NCI-H187 (cell line): ENCODE measurements around the gene PHB1.

ENCODE experiments used
- DNase-seq, 2 experiments: peaks; one replicate each; lab custom pipeline; 2025; lab: John Stamatoyannopoulos, UW

Gene PHB1

DNA sequence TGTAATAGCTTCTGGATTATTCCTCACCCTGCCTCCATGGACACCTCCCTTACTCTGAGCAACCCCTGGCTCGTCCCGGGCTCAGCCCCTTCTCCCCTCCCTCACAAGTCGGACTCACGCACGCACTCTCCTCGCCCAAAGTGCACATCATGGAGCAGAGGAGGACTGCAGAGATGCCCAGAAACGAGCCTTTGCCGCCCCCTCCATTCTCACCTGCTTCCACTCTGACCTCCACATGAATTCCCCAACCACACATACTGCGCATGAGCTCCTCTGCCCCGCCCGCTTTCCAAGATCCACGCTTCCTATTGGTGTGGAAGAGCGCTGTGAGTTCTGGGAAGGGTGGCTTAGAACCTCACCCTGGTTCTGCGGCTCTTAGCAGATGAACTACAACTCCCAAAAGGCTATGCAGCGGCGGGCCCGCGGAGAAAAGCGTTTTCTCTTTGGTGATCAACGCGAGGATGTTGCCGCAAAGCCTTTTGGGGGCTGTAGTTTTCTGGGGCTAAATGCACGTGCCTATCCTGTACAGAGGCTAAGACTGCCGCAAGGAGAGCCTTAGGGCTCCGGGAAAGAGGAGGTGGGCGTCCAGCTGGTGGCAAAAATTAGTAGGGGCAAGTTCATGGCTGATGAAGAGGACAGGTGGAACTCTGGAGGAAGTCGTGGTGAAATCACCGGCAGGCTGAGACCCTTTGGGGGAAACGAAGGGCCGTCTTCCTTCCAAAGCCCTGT lies at the start of gene PHB1:
Gene PHB1 (minus strand): TSS at position 261 of the 729 bp plus-strand sequence. CDS start 1,618 bp downstream, outside the sequence.
- DNase-seq, result peak; percentile 93 to 96

DNA sequence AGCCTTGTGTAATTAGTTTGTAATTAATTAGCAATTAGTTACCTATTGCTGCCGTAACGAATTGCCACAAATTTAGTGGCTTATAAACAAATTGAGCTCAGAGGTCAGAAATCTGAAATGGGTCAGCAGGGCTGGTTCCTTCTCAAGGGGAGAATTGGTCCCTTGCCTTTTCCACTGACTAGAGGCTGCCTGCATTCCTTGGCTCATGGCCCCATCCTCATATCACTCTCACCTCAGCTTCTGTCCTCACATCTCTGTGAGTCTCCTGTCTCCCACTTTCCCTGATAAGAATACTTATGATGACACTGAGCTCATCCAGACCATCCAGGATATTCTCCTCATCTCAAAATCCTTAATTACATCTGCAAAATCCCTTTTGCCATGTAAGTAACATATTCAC lies 49.4 kb upstream of the PHB1 start:
- no peak for DNase-seq

DNA sequence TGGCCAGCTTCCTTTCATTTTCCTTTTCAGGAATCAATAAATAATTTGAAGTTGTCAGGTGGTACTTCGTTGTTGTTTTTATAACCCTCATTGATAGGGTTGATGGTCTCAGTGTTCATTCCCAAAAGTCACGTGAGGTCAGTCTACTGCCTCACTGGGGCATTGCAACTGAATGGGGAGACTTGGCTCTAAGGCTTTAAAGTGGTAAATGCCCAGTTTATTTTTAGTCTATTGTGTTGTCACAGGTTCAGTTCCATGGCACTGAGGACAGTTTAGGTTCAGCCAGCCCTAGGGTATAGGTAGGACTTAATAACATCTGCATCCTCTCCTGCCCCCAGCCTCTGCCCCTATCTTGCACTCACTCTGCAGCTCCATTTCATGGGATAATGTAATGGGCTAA lies 46.9 kb upstream of the PHB1 start:
- DNase-seq, result no peak

DNA sequence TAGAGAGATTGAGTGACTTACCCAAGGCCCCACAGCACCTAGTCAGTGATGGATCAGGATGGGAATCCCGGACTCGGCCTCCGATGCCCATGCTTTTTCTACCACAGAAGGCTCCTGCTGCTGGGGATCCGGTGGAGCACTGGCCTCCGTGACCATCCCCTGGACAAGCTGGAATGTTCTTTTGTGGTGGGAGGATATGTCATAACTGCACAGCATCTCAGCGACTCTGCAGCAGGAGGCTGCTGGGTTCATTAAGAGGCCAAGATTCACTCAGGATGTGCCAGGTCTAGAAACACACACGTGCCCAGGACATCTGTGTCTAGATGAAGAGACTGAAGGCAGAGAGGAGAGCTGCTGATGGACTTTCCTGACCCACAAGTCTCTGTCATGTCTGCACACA lies 45.7 kb upstream of the PHB1 start:
- DNase-seq, result no peak

DNA sequence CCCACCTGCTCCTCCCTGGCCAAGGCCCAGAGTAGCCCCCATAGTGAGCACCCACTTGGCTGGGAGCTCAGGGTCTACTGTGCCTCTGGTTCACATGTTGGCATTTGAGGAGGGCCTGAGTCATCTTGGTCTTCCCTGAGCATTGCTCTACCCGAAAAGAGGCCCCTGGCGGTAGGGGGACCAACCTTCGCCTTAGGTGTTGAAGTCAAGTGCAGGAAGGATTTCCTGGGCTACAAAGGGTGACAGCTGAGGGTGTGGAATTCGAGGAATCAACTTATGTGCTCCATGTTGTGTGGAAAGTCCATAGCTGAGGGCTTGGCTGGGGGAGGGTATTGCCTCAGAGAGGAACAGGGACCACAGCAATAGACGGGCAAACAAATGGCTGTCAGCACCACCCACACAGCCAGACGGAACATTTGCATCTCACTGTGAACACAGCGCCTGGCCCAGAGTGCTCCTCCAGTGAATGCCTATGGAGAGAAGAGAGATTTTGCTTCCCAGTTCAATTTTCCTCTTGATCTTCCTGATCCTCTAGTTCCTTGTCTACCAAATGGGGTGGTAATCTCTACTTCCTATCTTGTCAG lies 44.8 kb upstream of the PHB1 start:
- no peak for DNase-seq

DNA sequence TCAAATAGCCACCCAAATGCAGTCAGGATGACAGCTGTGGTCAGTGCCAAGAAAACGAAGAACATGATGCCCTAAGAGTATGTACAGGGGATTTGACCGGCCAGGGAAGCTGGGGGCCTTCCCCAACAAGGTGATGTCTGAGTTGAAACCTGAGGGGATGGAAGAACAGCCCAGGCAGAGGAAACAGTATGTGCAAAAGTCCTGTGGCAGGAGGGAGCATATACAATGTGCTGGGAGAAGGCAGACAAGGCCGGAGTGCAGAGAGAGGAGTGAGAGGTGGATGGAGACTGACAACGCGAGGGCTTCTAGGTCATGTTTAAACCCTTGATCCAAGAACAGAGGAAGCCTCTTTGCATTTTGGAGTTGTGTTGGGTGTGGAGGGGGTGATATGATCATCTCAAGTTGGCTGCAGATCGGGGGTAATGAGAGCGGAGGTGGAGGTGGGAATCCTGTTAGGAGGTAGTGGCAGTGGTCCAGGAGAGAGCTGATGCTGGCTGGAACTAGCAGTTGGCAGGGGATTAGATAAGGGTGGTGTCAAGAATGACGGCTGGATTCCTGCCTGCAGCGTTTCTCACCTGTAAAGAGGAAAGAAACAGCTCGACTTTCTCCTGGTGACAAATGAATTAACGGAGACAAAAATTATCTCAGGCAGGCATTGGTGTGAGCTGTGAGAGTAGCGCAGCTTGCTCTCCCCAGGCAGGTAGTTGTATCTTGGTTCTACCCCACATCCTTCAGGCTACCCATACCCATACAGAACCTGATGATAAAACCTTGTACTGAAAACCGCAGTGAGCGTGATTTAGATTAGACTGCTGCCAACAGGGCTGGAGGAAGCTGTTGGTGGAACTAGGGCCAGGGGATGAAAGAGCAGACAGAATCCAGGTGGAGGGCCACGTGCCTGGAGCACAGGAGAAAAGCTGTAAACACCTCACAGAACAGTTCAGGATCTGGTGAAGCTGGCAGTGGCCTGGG lies 43.2 kb upstream of the PHB1 start:
- DNase-seq, result no peak

DNA sequence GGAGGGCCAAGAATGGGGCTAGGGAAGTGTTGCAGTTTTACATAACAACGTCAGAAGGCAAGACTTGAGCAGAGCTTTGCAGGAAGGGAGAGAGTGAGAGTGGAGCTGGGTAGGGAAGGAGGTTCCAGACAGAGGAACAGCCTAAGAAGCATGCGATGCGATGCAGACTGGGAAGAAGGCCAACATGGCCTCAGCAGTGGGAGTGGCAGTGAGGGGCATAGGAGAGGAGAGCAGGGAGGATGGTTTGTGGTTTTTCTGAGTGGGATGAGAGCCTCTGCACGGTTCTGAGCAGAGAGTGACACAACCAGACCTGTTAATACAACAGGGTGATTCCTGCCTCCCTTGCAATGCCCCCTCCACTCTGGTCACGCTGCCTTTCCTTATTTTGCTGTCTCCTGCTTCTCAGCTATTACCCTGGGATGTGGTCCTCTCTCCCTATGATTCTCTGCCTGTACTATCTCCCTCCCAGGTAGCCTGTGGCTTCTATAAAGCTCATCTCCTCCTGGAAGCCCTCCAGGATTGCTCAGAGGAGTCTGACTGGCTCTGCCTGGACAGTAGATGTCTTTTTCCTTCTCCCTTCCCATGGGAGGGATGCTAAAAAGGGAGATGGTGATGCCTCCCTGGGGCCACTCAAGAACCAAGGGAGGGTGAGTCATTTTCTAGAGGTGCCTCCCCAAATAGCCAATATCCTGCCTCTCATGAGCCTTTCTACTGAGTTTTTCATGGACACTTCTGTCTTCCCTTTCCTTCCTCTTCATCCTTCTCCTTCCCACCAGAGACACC lies 41.7 kb upstream of the PHB1 start:
- DNase-seq, result no peak

DNA sequence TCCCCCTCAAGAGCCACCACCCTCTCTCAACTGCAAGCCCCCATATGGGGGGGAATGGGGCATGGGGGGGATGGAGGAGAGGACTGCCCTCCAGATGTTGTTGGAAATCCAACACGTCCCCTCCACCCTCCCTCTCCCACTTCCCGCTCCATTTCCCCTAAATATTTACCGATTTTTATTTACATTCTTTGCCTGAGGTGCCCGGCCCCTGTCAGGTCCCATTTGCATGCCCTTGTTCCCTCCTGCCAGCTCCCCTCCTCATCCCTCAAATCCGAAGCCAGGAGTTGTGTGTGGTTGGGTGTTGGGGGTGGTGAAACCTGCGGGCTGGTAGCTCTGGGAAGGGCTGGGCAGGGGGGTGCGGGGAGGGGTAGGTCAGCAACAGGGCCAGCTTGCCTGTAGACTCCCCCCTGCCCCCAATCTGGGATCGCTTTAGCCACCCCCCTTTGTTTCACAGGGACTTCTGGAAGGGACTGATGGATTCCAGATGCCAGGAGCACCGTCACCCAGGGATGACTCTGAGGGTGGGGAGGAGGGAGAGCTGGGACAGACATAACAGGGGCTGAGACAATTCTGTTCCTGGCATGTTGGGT lies 40.7 kb upstream of the PHB1 start:
- no peak for DNase-seq

DNA sequence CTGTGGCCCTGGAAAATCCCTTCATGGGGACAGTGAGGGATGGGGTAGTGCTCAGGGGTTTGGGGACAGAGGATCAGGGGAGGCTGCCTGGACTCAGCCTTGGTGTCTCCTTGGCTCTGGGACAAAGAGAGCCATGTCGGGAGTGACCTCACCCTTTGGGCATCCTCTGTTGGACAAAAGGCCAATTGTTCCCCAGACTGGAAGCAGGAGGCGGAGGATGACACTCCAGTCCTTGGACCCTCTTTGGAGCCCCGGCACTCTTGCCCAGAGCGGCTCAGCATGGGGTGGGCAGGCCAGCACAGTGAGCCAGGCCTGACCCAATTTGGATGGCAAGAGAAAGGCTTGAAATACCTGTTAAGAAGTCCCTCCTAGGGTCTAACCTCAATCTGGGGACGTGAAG lies 39.4 kb upstream of the PHB1 start:
- DNase-seq, result no peak

DNA sequence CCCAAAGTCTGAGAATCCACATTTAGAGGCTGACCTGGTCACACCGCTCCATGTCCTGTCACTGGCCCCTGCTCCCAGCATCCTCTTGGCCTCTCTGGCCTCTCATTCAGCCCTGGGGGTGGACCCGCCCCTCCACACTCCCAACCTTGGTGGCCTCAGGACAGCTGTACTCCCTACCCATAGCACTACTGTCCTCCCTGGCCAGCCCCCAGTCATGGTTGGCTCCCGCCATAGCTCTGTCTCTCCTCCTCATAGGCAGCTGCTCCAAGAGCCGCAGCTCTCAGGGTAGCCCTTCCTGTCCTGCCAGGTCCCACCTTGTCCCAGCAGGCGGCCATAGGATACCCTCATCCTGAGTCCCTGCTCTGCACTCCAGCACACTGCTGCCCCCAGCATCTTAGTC lies 38.0 kb upstream of the PHB1 start:
- DNase-seq, result no peak

DNA sequence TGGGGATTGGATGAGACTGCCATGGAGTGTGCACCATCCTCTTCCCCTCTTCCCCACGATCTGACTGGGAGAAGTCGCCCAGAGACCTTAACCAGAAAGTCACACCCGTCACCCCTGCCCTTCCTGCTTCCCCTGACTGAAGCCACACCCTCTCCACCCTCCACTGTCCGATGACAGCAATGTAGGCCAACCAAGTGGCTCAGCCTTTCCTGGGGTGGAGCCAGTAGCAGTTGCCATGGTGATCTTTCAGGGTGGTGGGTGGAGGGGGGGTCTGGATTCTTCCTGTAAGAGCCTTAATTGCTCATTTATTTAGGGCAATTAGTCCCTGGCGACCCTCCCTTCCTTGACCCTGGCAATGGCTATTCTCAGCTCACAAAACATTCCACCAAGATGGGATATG lies 37.5 kb upstream of the PHB1 start:
- no peak for DNase-seq

DNA sequence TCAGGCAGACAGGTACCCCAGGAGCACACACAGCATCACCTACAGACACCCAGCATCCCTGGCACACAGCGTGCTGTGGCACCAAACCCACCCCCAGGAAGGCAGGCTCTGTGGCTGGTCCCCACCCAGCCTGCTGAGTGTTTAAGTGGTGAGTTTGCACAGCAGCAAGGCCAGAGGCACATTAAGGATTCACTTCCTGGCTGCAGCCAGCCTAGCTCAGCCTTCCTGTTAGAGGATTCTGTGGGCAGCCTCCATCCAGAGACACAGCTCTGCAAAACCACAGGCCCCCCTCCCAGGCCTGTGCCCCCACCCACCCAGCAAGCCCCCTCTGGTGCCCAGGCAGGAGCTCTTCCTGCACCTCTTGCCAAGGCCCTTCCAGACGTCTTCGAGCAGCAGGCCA lies 36.1 kb upstream of the PHB1 start:
- DNase-seq, result no peak

DNA sequence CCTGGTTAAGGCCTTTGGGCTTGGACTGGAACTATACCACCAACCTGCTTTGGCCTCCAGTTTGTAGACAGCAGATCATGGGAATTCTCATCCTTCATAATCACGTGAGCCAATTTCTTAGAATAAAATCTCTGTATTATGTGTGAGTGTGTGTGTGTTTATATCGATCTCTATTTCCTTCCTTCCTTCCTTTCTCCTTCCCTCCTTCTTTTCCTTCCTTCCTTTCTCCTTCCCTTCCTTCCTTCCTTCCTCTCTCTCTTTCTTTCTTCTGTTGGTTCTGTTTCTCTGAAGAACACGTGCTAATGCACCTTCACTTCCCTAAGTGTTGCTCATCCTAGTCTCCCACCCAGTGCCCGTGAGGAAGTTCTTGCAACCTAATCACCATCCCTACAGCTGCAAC lies 35.5 kb upstream of the PHB1 start:
- no peak for DNase-seq

DNA sequence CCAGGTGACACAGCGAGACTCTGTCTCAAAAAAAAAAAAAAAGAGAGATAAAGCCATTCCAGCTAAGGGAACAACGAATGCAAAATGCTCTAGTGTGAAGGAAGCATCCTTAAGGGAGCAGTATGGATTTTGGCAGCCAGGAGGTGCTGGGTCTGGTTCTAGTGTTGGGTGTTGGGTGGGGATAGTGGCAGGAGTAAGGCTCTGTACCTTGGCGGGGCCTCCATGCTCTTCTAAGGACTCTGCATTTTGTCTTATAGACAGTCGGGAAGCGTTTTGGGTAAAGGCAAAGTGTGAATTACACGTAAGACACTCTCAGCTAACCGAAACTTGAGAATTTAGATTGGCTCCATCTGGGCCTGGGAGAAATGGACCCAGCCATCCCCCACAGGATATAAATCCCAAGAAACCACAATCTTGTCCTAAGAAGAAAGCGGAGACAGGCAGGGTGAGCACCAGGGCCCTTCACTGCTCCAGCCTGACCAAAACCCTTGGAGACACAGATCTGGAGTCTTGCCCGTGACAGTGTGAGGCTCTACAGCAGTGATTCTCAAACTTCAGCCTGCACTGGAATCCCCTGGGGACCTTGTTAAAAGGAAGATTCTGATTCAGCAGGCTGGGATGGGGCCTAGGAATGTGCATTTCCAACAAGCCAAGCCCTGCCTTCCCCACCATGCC lies 33.1 kb upstream of the PHB1 start:
- no peak for DNase-seq

DNA sequence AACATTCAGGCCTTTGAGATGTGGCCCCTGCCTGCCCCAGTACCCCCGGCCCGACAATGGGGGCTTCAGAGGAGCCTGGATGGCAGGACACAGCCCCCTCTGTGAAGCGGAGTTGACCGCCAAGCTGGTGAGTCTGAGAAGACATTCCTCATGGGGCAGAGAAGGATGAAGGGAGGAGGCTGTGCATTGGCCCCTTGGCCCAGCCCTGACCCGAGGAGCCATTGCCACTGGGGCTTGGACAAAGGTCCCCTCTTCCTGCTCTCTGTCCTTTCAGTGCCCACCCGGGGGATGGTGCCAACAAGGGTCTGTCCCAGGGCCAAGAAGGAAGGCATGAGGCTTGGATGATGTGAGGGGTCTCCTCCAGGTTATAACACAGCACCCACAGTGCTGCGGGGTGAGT lies 30.9 kb upstream of the PHB1 start:
- DNase-seq, result no peak

DNA sequence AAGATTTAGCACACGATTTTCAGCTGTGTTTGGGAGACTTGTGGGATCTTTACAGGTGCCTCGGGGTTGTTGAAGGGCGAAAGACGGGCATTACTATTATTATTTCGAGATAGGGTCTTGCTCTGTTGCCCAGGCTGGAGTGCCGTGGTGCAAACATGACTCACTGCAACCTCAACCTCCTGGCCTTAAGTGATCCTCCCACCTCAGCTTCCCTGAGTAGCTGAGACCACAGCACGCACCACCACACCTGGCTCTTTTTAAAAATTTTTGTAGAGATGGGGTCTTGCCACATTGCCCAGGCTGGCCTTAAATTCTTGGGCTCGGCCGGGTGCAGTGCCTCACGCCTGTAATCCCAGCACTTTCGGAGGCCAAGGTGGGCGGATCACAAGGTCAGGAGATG lies 29.7 kb upstream of the PHB1 start:
- DNase-seq, result no peak

DNA sequence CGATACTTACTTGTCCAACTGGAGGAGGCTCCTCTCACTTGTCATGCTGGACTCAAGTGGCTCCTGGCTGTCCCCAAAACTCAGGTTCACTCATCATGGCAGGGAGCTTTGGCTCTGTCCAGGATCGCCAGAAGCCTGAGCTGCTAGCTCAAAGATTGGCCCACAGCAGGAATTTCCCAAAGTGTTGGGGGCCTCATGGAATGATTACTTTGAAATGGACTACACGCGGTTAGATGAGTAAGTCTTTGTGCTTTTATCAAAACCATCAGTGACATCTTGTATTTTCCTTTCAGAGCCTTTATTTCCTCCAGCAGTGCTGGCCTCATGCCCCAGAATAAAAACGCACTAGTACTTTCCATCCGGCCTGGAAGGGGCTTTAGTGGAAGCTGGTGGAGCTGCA lies 29.2 kb upstream of the PHB1 start:
- DNase-seq, result no peak

DNA sequence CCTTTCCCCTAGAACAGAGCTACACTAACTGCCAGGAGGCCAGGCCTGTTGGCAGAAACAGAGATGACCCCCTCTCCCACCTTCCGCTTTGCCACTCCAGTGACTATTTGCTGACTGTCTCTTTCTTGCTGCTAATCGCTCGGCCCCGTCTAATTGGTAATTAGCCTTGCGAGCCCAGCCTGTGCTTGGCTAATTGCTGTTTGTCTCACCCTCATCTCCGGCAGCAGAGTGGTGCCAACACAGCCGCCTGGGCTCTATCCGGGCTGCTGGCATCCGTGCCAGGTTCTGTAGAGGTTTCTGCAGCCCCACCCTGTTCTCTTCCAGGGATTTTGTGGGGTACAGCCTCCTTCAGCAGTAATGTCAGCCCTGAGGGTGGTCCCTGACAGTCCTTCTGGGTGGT lies 27.4 kb upstream of the PHB1 start:
- DNase-seq, result no peak

DNA sequence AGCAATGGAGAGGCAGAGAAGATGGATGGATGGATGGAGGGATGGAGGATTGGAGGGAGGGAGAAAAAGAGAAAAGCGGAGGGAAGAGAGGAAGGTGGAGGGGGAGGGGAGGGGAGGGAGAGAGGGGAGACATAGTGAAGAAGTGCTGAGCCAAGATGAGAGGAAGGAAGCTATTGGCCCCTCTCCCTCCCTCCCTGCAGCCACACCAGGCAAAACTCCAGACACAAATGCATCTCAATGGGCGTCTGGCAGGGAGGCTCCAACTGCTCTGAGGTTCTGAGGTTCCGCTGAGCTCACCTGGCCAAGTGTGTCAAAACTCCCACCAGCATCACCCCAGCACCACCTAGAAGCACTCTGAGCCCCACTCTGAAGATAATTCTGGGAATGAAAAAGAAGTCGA lies 26.9 kb upstream of the PHB1 start:
- no peak for DNase-seq

DNA sequence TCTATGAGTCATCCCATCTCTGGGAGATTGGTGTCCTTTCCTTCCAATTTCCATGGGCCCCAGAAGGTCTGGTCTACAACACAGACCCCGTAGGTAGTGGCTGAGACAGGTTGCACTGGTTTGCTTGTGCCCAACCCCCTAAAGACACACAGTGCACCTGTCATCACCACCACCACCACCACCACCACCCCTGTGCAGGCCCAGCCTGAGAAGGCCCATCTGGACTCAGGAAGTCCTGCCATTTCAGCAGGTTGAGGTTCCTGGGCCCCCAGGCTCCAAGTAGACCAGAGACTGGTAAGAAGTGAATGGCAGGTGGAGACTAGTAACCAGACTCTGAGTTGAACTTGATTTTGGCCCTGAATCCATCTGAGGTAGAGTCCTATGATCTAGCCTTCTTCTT lies 25.9 kb upstream of the PHB1 start:
- DNase-seq, result no peak
